GM23248 (cell line): Measurements from ENCODE around the gene GCNA.

ENCODE experiments used
- EZH2 ChIP-seq: fragments of 200-600 bp; sonication (generic); IDR thresholded peaks from 2 replicates; pipeline ENCODE4 v1.6.1; 2018; ENCODE audit warnings: antibody characterized with exemption, mild to moderate bottlenecking; ENCODE audit not compliant: insufficient read depth, poor library complexity, severe bottlenecking
- EZH2phosphoT487 ChIP-seq: fragments of 200-600 bp; sonication (generic); IDR thresholded peaks from 2 replicates; pipeline ENCODE4 v1.6.1; 2018; ENCODE audit warnings: antibody characterized with exemption, moderate library complexity, mild to moderate bottlenecking, low read depth; ENCODE audit not compliant: insufficient read depth

GRCh38 chrX:71533851-71534561, 44.2 kb upstream of the GCNA start:
- TF ChIP-seq EZH2: no peak
- no peak for TF ChIP-seq EZH2phosphoT487
